Mesendoderm (in vitro differentiated cells): ENCODE measurements around the gene KRT14.
"Not testable (repeated sequence)": the region's sequence is repeated elsewhere in the genome, so short reads cannot be mapped to it uniquely, and the experiment has no call there.

Experiments used
- DNase-seq: peaks from one replicate; pipeline ENCODE4 v3.0.0; 2013
- H2AK5ac ChIP-seq: 2 replicates; pipeline ENCODE4 v1.6.1; 2013; ENCODE audit warnings: low read length, inconsistent platforms
- H2BK120ac ChIP-seq: 2 replicates; pipeline ENCODE4 v1.6.1; 2013; ENCODE audit warnings: low read depth, mild to moderate bottlenecking, low read length, moderate library complexity, mixed read lengths
- H2BK15ac ChIP-seq: replicated peaks from 2 replicates; pipeline ENCODE4 v1.6.1; 2013; ENCODE audit warnings: low read depth, mild to moderate bottlenecking, moderate library complexity
- H2BK5ac ChIP-seq: 2 replicates; pipeline ENCODE4 v1.6.1; 2013; ENCODE audit warnings: low read length, inconsistent platforms
- H3K18ac ChIP-seq: 2 replicates; pipeline ENCODE4 v1.6.1; 2013; ENCODE audit warnings: mild to moderate bottlenecking, low read length, mixed read lengths
- H3K23ac ChIP-seq: one replicate; pipeline ENCODE4 v1.6.1; 2013; ENCODE audit warnings: low read length
- H3K27ac ChIP-seq: 2 replicates; pipeline ENCODE4 v1.5.1; 2013; ENCODE audit warnings: low read depth, mild to moderate bottlenecking, inconsistent platforms, low read length, moderate library complexity
- H3K27me3 ChIP-seq: 2 replicates; pipeline ENCODE4 v1.6.1; 2013; ENCODE audit warnings: low read length, control low read depth, mild to moderate bottlenecking, inconsistent platforms; ENCODE audit not compliant: insufficient read depth, poor library complexity
- H3K36me3 ChIP-seq: 2 replicates; pipeline ENCODE4 v1.6.1; 2013; ENCODE audit warnings: low read length, inconsistent platforms; ENCODE audit not compliant: control insufficient read depth, insufficient read depth
- H3K4ac ChIP-seq: one replicate; pipeline ENCODE4 v1.6.1; 2013; ENCODE audit warnings: low read depth, mild to moderate bottlenecking, low read length, moderate library complexity
- H3K4me1 ChIP-seq: 2 replicates; pipeline ENCODE4 v1.6.1; 2013; ENCODE audit warnings: low read depth, low read length, inconsistent platforms; ENCODE audit not compliant: control insufficient read depth
- H3K4me2 ChIP-seq: 2 replicates; pipeline ENCODE4 v1.6.1; 2013; ENCODE audit warnings: low read length
- H3K4me3 ChIP-seq: 2 replicates; pipeline ENCODE4 v1.5.1; 2013; ENCODE audit warnings: mild to moderate bottlenecking, low read length
- H3K56ac ChIP-seq: one replicate; pipeline ENCODE4 v1.6.1; 2013; ENCODE audit warnings: low read length
- H3K79me1 ChIP-seq: 2 replicates; pipeline ENCODE4 v1.6.1; 2013; ENCODE audit warnings: low read length, inconsistent platforms
- H3K79me2 ChIP-seq: 2 replicates; pipeline ENCODE4 v1.6.1; 2013; ENCODE audit warnings: mild to moderate bottlenecking, low read length; ENCODE audit not compliant: control insufficient read depth, insufficient read depth
- H3K9ac ChIP-seq: 2 replicates; pipeline ENCODE4 v1.6.1; 2013; ENCODE audit warnings: low read length, inconsistent platforms
- H4K5ac ChIP-seq: one replicate; pipeline ENCODE4 v1.6.1; 2013; ENCODE audit warnings: low read length
- H4K8ac ChIP-seq: one replicate; pipeline ENCODE4 v1.6.1; 2013; ENCODE audit warnings: low read depth, mild to moderate bottlenecking, control low read depth, low read length, moderate library complexity
- WGBS: extraction: QIAGEN DNeasy Blood & Tissue Kit; methylation state at CpG from one replicate; pipeline ENCODE4 v1.1.7; 2013; ENCODE audit warnings: low lambda C conversion rate, missing lambda C conversion rate; ENCODE audit not compliant: insufficient coverage; ENCODE audit errors: extremely low coverage; 5-methylcytosine and 5-hydroxymethylcytosine counted together

The KRT14 gene

DNA sequence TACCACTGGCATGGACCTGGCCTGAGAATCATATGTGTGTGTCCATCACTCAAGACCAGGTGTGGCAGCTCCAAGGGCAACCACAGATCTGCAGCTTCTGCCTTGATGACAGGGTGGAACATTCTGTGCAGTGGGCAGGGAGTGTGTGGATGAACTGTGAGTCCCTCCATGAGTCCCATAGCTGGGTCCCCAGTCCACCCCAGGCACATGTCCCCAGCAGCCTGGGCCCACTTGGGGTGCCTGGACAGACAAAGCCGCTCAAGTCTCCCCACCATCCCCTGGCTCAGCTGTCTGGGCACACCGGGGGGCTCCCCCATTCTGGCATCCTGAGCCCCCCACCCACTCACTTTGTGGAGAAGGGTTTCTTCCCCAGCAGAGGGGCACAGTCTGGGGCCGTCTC, 30.4 kb upstream of the KRT14 start:
- Histone ChIP-seq H3K4me3 (no peak overlapping the region), H3K56ac (no peak overlapping the region), H2AK5ac (no peak overlapping the region), H2BK120ac (no peak overlapping the region), H3K79me2 (no peaks in the 10 kb centered on the region), H2BK15ac (no peak overlapping the region), H4K8ac (no peak overlapping the region), H3K36me3 (no peaks in the 10 kb centered on the region), H3K23ac (no peak overlapping the region), H2BK5ac (no peak overlapping the region), H3K27ac (no peak overlapping the region), H4K5ac (no peak overlapping the region), H3K27me3 (no peaks in the 10 kb centered on the region), H3K18ac (no peak overlapping the region), H3K4me2 (no peak overlapping the region), H3K9ac (no peak overlapping the region), H3K4me1 (no peaks in the 10 kb centered on the region), H3K79me1 (no peaks in the 10 kb centered on the region), H3K4ac (no peak overlapping the region)
- DNase-seq: no peak
- no CpG with 5 or more reads among the region's 3 CpGs for WGBS

GRCh38 chr17:41616486-41616885, 29.8 kb upstream of the KRT14 start:
- H4K8ac ChIP-seq, H3K4me1 ChIP-seq, H3K79me2 ChIP-seq, H2BK15ac ChIP-seq, H3K79me1 ChIP-seq, H3K27me3 ChIP-seq, H3K9ac ChIP-seq, H3K36me3 ChIP-seq, H3K23ac ChIP-seq, H3K27ac ChIP-seq, H4K5ac ChIP-seq, H2BK5ac ChIP-seq, H3K4me2 ChIP-seq, H3K56ac ChIP-seq, H3K18ac ChIP-seq, H2AK5ac ChIP-seq, H3K4ac ChIP-seq, H2BK120ac ChIP-seq, H3K4me3 ChIP-seq, DNase-seq: not testable (repeated sequence)
- WGBS: no CpG with 5 or more reads among the region's 4 CpGs

GRCh38 chr17:41615454-41615853, 28.8 kb upstream of the KRT14 start:
- Histone ChIP-seq H3K27me3 (no peaks in the 10 kb centered on the region), H3K18ac (no peak overlapping the region), H3K56ac (no peak overlapping the region), H3K4me3 (no peak overlapping the region), H3K4ac (no peak overlapping the region), H2AK5ac (no peak overlapping the region), H3K9ac (no peak overlapping the region), H2BK120ac (no peak overlapping the region), H2BK15ac (no peak overlapping the region), H3K79me2 (no peaks in the 10 kb centered on the region), H3K79me1 (no peaks in the 10 kb centered on the region), H3K4me2 (no peak overlapping the region), H3K27ac (no peak overlapping the region), H4K8ac (no peak overlapping the region), H3K4me1 (no peaks in the 10 kb centered on the region), H3K23ac (no peak overlapping the region), H4K5ac (no peak overlapping the region), H3K36me3 (no peaks in the 10 kb centered on the region), H2BK5ac (no peak overlapping the region)
- no CpG with 5 or more reads among the region's 7 CpGs for WGBS
- peak; percentile 94 for DNase-seq

- DNase-seq, H3K79me2 ChIP-seq, H4K8ac ChIP-seq, H2AK5ac ChIP-seq, H3K4me2 ChIP-seq, H3K36me3 ChIP-seq, H3K56ac ChIP-seq, H3K4me3 ChIP-seq, H3K4me1 ChIP-seq, H2BK5ac ChIP-seq, H4K5ac ChIP-seq, H3K18ac ChIP-seq, H3K27me3 ChIP-seq, H3K9ac ChIP-seq, H3K79me1 ChIP-seq, H3K23ac ChIP-seq, H2BK15ac ChIP-seq, H3K27ac ChIP-seq, H3K4ac ChIP-seq, H2BK120ac ChIP-seq: not testable (repeated sequence)
- no CpG with 5 or more reads among the region's 9 CpGs for WGBS
These were observed 28.1 kb upstream of the KRT14 start for GRCh38 chr17:41614767-41615166.

GRCh38 chr17:41614098-41614497, 27.4 kb upstream of the KRT14 start:
- Histone ChIP-seq H2AK5ac (no peak overlapping the region), H3K4ac (no peak overlapping the region), H4K5ac (no peak overlapping the region), H3K9ac (no peak overlapping the region), H3K27ac (no peak overlapping the region), H3K4me3 (no peak overlapping the region), H3K27me3 (no peaks in the 10 kb centered on the region), H3K36me3 (no peaks in the 10 kb centered on the region), H3K4me2 (no peak overlapping the region), H3K23ac (no peak overlapping the region), H2BK120ac (no peak overlapping the region), H3K56ac (no peak overlapping the region), H4K8ac (no peak overlapping the region), H3K79me2 (no peaks in the 10 kb centered on the region), H3K79me1 (no peaks in the 10 kb centered on the region), H3K18ac (no peak overlapping the region), H3K4me1 (no peaks in the 10 kb centered on the region), H2BK5ac (no peak overlapping the region), H2BK15ac (no peak overlapping the region)
- no CpG with 5 or more reads among the region's 5 CpGs for WGBS
- no peak for DNase-seq

GRCh38 chr17:41613277-41614082, 26.8 kb upstream of the KRT14 start:
- no peak overlapping the region for H3K4me3 ChIP-seq
- WGBS: no CpG with 5 or more reads among the region's 11 CpGs

More at GRCh38 chr17:41613277-41614082, 26.8 kb upstream of the KRT14 start:
- H3K79me1 ChIP-seq: no peaks in the 10 kb centered on the region
- DNase-seq: no peak
- no peaks in the 10 kb centered on the region for H3K36me3 ChIP-seq
- no peak overlapping the region for H2BK120ac ChIP-seq
- H3K4me2 ChIP-seq: no peak overlapping the region
- no peak overlapping the region for H3K18ac ChIP-seq
- H3K4me1 ChIP-seq: no peaks in the 10 kb centered on the region
- H2BK15ac ChIP-seq: no peak overlapping the region
- H3K27ac ChIP-seq: no peak overlapping the region
- no peak overlapping the region for H3K4ac ChIP-seq
- no peak overlapping the region for H2AK5ac ChIP-seq
- no peak overlapping the region for H3K9ac ChIP-seq
- no peak overlapping the region for H4K8ac ChIP-seq
- H2BK5ac ChIP-seq: no peak overlapping the region
- no peaks in the 10 kb centered on the region for H3K27me3 ChIP-seq
- no peak overlapping the region for H3K23ac ChIP-seq
- H3K79me2 ChIP-seq: no peaks in the 10 kb centered on the region
- no peak overlapping the region for H3K56ac ChIP-seq
- H4K5ac ChIP-seq: no peak overlapping the region
